Adrenal gland (tissue), 5 donors: Measurements from ENCODE around the gene CACNA1C.

Experiments
- POLR2A ChIP-seq, 2 donors: fragments of 450-650 bp; IDR thresholded peaks; one replicate each; pipeline ENCODE4 v1.6.1; 2017; ENCODE audit warnings: antibody characterized with exemption in 2 of 2, mild to moderate bottlenecking in 2 of 2, moderate library complexity in 1 of 2
- TF ChIP-seq, protein P1 (sequence below), 6 experiments: fragments of 450-650 bp in 4 of 6; fragments of 200-600 bp in 2 of 6; sonication (generic) in 1 of 6; IDR thresholded peaks; 1 replicate in 5 of 6; 2 replicates in 1 of 6; pipeline versions ENCODE4 v1.5.1 to v1.8.0; 2016 to 2021; ENCODE audit warnings: antibody characterized with exemption in 6 of 6, mild to moderate bottlenecking in 2 of 6, moderate library complexity in 1 of 6
- donor health status: DM: no; HTN: no; CAD: no.

DNA sequence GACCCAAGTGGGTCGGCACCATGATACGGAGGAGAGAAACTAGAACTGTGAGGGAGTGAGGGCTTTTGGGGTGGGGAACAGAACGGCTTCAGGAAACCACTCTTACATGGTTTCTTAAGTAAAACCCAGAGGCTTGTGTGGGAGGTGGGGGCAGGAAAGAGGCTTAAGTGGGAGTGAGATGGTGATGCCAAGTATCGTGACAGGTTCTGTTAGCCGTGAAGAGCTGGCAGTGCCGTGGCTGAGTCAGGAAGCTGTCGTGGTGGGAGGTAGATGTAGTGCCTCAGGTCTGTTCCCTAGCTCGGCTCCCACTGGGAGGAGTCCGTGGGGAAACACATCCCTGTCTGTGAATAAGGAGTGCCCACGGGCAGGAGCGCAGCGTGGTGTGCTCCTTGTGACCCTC, 556.2 kb downstream of the CACNA1C start:
- TF ChIP-seq, protein P1, sequence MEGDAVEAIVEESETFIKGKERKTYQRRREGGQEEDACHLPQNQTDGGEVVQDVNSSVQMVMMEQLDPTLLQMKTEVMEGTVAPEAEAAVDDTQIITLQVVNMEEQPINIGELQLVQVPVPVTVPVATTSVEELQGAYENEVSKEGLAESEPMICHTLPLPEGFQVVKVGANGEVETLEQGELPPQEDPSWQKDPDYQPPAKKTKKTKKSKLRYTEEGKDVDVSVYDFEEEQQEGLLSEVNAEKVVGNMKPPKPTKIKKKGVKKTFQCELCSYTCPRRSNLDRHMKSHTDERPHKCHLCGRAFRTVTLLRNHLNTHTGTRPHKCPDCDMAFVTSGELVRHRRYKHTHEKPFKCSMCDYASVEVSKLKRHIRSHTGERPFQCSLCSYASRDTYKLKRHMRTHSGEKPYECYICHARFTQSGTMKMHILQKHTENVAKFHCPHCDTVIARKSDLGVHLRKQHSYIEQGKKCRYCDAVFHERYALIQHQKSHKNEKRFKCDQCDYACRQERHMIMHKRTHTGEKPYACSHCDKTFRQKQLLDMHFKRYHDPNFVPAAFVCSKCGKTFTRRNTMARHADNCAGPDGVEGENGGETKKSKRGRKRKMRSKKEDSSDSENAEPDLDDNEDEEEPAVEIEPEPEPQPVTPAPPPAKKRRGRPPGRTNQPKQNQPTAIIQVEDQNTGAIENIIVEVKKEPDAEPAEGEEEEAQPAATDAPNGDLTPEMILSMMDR (IDR thresholded peaks at IDR 0.05): no peak
- no peak for TF ChIP-seq POLR2A (IDR thresholded peaks at IDR 0.05)
